ENCODE results near the gene RTP2.

Gene RTP2

DNA sequence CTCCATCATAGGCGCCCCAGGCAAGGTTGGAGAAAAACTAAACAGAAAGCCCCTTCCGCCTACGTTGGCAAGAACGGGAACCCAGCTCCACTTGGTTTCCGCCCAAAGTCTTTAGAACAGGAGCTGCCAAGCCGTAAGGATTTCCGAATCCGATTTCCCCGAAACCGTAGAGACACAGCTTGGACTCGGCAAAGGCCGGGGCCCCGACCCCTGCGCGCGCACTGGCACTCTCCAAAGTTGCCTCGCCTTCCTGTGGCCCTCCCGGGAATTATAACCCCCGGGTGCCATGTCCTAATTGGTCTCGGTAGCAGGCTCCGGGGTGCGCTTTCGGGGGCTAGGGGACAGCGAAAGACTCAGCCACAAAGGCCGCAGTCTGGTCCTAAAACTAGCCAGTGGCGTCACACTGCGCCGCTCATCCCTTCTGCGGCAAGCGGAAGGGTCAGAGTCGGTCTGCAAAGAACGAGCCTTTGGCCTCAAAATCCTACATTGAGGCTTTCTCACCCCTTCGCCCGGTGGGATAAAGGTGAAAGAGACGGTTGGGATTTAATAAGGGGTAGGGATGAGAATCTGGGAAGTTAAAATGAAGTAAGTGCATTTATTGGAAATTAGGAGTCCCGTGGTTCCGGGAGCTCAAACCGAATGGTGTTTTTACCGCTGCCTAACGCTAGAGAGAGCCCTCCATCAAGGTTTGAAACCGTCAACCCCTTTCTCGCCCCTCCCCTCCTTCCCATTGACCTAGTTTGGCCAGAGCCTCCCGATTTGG is 36.2 kb upstream of the RTP2 start:
- no peak for DNase-seq (ENCODE audit: low read depth)

DNA sequence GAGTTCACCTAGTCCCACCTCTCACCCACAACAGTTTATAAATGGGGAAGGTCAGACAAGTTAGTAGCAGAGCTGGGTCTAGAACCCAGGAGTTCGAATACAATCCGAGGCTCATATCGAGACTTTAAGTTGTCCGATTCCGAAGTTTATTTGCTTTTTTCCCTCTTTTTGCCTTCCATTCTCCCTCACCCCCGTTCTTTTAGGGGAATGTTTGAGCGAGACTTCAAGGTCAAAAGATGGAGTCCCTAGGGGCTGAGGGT is 35.6 kb upstream of the RTP2 start:
- DNase-seq (ENCODE audit: low read depth) = no peak

DNA sequence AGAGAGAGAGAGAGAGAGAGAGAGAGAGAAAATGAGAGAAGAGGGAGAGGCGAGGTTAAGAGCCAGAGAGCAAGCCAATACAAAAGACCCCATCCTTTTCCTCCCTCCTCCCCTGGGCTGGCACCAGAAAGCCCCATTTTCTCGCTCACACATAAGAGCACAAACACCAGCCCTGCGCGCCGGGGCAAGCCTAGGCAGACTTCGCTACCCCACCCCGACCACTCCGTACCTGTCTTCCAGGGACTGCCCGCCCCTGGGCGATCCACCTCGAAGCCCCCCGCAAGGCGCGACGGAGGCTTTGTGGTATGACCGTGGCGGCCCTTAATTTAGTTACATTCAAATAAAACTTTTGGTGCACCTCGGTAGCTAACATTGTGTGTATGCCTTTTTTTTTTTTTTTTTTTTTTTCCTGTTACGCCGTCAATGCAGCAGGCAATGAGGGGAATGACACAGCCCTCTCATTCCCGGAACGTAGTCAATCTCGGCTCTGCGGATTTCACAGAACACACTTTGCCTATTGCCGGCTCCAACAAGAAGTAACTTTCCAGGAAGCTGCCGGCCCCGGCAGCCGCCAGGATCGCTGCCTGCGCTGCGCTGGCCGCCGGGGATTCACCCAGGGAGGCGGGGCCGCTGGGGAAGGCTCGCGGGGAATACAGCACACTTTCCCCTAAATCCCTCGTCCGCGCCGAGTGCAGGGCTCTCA is 35.2 kb upstream of the RTP2 start:
- DNase-seq (ENCODE audit: low read depth) = no peak

- DNase-seq (ENCODE audit: low read depth) = no peak
Measured at GRCh38 chr3:187737006-187737367, 34.6 kb upstream of the RTP2 start.

DNA sequence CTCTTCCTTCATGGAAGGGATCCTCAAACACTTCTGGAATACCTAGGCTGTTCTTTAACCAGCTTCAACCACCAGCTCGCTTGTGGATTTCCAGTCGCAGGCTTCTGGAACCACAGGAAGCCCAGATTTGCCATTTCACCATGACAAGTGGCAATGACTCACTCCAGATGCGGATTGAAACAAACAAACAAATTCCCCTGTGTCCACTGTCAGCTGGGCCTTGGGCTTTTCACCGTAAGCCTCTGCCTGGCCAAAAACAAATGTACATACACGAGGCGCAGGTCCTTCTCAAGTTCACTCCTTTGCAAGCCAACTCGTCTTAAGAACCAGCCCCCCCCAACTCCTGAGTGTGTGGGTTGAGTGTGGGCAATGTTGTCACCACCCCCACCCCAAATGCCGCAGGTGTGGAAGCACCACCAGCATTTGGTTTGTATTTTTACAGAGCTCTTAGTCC is 34.1 kb upstream of the RTP2 start:
- no peak for DNase-seq (ENCODE audit: low read depth)

- no peak for DNase-seq (ENCODE audit: low read depth)
Measured at GRCh38 chr3:187735837-187736236, 33.5 kb upstream of the RTP2 start.

- no peak for DNase-seq (ENCODE audit: low read depth)
Measured at GRCh38 chr3:187735383-187735782, 33.0 kb upstream of the RTP2 start.

DNA sequence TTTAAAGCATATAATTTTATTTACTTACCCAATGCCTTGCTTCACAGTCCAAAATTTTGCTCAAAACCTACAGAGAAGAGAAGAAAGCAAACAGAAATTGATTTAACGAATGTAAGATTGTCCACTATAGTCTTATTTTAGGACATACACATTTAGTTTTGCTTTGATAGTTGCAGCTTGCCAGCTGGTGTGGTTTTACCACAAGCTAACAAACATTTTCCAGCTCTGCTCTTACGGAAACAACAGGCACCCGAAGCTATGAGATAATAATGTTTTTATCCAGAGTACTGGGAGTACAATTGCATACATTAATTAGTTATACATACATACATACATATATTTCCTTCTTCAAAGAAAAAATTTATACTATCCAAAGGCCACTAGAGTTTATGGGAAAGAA is 32.5 kb upstream of the RTP2 start:
- DNase-seq (ENCODE audit: low read depth) = no peak

- no peak for DNase-seq (ENCODE audit: low read depth)
Measured at GRCh38 chr3:187733371-187733770, 31.0 kb upstream of the RTP2 start.

GRCh38 chr3:187729598-187729997 is 27.2 kb upstream of the RTP2 start:
- no peak for DNase-seq (ENCODE audit: low read depth)

- no peak for DNase-seq (ENCODE audit: low read depth)
Measured at GRCh38 chr3:187728940-187729583, 26.7 kb upstream of the RTP2 start.

DNA sequence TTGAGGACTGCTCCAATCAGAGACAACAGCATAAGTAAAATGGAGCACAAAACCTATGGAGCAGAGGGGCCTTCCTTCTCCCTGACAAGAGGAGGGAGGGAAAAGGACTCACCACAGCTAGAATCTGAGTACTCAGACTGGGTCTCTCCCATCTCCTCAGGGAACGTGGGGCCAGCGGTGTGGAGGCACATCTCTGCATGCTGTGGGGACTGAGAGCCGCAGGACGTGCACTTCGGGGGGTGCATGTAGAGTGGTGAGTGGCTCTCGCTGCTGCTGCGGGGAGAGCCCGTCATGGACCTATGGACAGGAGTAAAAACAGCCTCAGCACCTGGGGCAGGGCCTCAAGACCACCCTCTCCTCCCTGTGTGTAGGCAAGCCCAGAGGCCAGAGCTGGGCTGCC is 25.9 kb upstream of the RTP2 start:
- DNase-seq (ENCODE audit: low read depth) = no peak

DNA sequence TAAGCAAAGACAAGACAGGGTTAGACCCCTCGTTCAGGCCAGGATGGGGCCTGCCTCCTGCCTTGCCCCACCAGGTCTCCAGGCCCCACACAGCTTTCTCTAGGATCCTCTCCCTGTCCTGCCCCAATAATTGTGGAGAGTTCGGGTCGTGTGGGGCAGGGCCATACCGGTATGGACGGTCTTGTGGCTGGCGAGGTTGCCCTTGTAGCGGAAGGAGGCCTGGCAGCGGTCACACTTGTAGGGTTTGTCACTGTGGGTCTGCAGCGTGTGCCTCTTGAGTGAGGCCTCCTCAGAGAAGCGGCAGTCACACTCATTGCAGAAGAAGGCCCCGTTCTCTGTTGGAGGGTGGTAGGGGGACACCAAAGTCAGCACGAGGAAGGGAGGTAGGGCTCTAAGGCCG is 24.2 kb upstream of the RTP2 start:
- no peak for DNase-seq (ENCODE audit: low read depth)

GRCh38 chr3:187725653-187726370 is 23.5 kb upstream of the RTP2 start:
- no peak for DNase-seq (ENCODE audit: low read depth)

DNA sequence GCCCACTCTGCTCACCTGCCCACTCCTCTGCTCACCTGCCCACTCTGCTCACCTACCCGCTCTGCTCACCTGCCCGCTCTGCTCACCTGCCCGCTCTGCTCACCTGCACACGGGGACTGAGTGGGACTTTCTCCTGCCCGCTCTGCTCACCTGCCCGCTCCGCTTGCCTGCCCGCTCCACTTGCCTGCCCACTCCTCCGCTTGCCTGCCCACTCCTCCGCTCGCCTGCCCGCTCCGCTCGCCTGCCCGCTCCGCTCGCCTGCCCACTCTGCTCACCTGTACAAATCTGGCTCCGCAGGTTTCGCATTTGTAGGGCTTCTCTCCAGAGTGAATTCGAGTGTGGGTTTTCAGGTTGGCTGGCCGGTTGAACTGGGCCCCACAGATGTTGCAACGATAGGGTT is 22.9 kb upstream of the RTP2 start:
- no peak for DNase-seq (ENCODE audit: low read depth)

DNA sequence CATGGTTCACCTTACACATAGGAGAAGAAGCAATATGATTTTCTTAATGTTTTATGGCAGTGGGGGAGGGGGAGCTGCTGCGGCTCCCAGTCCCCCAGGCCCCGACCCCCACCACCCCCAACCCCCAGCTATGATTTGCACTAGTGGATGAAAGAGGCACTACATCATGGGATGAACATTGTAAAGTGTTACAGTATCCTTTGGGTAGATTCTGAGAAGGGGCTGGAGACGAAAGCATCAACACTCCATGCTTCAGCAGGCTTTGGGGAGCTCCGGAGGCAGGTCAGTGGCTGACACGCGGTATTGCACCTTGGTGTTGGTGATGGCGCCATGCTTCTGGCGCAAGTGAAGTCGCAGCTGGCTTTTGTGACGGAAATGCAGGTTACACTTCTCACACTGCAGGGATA is 19.9 kb upstream of the RTP2 start:
- no peak for DNase-seq (ENCODE audit: low read depth)

DNA sequence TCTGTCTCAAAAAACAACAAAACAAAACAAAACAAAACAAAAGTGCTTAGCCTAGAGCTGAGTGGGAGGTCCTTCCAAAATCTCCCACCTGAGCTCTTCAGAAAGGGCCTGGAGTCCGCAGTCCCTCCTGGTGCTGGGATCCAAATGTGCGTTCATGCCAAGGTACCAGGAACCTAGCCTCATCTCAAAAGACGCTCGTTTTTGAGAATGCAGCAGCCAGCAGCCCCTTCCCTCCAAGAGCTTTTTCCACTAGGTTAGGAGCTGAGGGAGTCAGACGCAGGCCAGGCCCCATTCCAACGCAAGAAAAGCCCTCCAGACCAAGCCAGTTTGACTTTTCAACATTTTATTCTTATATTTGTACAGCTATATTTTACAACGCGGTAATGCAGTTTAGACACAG is 18.7 kb upstream of the RTP2 start:
- no peak for DNase-seq (ENCODE audit: low read depth)

- DNase-seq (ENCODE audit: low read depth) = no peak
Measured at GRCh38 chr3:187720337-187720670, 17.9 kb upstream of the RTP2 start.

GRCh38 chr3:187719628-187720336 is 17.4 kb upstream of the RTP2 start:
- no peak for DNase-seq (ENCODE audit: low read depth)

- no peak for DNase-seq (ENCODE audit: low read depth)
Measured at GRCh38 chr3:187718802-187719201, 16.4 kb upstream of the RTP2 start.

DNA sequence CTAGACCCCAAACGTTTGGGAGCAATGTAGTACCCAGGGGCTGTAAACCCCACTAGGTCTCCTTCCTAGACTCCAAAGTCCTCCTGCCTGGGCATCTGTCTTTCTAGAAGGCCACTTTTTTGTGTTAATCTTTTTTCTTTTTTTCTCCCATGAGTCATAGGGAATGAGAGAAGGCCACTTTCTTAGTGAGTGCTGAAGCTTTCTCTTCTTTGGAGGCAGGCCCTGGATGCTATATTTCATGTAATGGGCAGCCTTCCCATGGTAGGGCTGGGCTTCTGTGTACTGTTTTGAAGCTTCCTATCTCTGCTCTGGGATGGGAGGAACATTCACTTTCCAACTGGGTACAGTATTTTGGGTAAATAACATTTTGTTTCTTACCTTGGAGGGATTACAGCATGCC is 15.2 kb upstream of the RTP2 start:
- no peak for DNase-seq (ENCODE audit: low read depth)

GRCh38 chr3:187714404-187714979 is 12.1 kb upstream of the RTP2 start:
- peak; percentile 49 for DNase-seq (ENCODE audit: low read depth)

All from stimulated activated CD8-positive, alpha-beta memory T cell treated with anti-CD3 and anti-CD28 coated beads, Interleukin-7, amount 100 ng/mL, for 24 hours (primary cell).